ENCODE measurements around the gene FARS2. TPM values are rescaled to one million over a fixed set of nuclear protein-coding genes. Genes with fewer than 3 reads are reported as not detected.
"Not testable (repeated sequence)": the region's sequence is repeated elsewhere in the genome, so short reads cannot be mapped to it uniquely, and the experiment has no call there.

The FARS2 gene
- total and polyA plus RNA-seq, 2 donors (not counting 3 experiments of a cell fraction or from before 2014, with no cell fraction given): 20.2 to 20.5 TPM

DNA sequence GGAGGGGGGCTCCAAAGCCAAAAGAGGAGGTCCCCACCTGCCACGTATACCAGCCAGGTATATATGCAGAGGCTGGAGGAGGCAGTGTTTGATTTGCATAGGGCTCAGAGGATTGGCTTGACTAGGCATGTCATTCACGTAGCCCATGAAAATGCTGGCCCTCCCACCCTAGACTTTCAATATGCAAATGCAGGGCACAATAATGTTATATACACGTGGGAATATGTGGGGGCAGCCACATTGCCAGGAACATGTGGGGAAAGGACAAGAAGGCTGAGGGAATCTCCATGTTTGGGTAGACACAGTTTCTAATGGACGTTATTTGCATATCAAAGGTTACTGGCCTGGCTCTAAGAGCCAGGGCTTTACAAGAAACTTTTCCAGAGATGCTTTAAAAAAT, 301.8 kb downstream of the FARS2 start:
- Histone ChIP-seq H3K27ac (ENCODE audit: insufficient read depth, low read depth, low read length) (no peak overlapping the region), H3K4me1 (ENCODE audit: control insufficient read depth, extremely low read depth, insufficient read depth, low read length) (no peaks in the 10 kb centered on the region), H3K9ac (replicated peaks; ENCODE audit: extremely low read depth, insufficient read depth, low read length) (no peak overlapping the region), H3K9me3 (replicated peaks; ENCODE audit: control insufficient read depth, insufficient read depth, low read length) (no peaks in the 10 kb centered on the region), H3K4me3 (replicated peaks in 1 of 3; ENCODE audit: insufficient read depth in 1 of 3, low read depth in 1 of 3, low read length in 3 of 3) (no peak overlapping the region), H2AFZ (ENCODE audit: low read depth, low read length) (no peak overlapping the region), H3K79me2 (ENCODE audit: control insufficient read depth, insufficient read depth, low read length) (no peaks in the 10 kb centered on the region), H3K4me2 (ENCODE audit: insufficient read depth, low read length) (no peak overlapping the region), H3K27me3 (ENCODE audit: control insufficient read depth in 2 of 2, insufficient read depth in 2 of 2, low read length in 2 of 2) (no peaks in the 10 kb centered on the region), H3K36me3 (ENCODE audit: control insufficient read depth in 2 of 2, extremely low read depth in 1 of 2, insufficient read depth in 2 of 2, low read length in 2 of 2) (no peaks in the 10 kb centered on the region), H4K20me1 (replicated peaks; ENCODE audit: control insufficient read depth, extremely low read depth, insufficient read depth, low read length) (no peaks in the 10 kb centered on the region), H3K9me1 (replicated peaks; ENCODE audit: control insufficient read depth, extremely low read depth, insufficient read depth, low read length) (no peaks in the 10 kb centered on the region)
- DNase-seq (ENCODE audit: low read depth, low spot score): no peak
- intact Hi-C loops (cut with micrococcal nuclease): no loop called here
- dilution Hi-C loops (cut with MboI; ENCODE audit: extremely low pct_ligation_motif_present, low sequenced_read_pairs): no loop called here
- ChIA-PET POLR2A (no interaction called here), CTCF (no interaction called here)
- BruUV-seq (replicated peaks): no TSS peak
- TF ChIP-seq MYC (IDR thresholded peaks at IDR 0.05; ENCODE audit: low read depth, low read length) (no peak), POLR2A (IDR thresholded peaks at IDR 0.05; ENCODE audit: low read depth, low read length) (no peak), EZH2 (IDR thresholded peaks at IDR 0.05; ENCODE audit: borderline replicate concordance, low read depth, low read length, severe bottlenecking) (no peak), FOS (IDR thresholded peaks at IDR 0.05; ENCODE audit: borderline replicate concordance, insufficient read depth, low read length) (no peak), POLR2AphosphoS5 (IDR thresholded peaks at IDR 0.05; ENCODE audit: insufficient read depth, low read depth, low read length) (no peak), JUN (IDR thresholded peaks at IDR 0.05; ENCODE audit: borderline replicate concordance, insufficient read depth, insufficient read length, low read depth) (no peak), GATA2 (IDR thresholded peaks at IDR 0.05; ENCODE audit: insufficient read depth, insufficient read length, low read depth, low read length) (no peak)
- TF ChIP-seq, protein P1, sequence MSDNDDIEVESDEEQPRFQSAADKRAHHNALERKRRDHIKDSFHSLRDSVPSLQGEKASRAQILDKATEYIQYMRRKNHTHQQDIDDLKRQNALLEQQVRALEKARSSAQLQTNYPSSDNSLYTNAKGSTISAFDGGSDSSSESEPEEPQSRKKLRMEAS (IDR thresholded peaks at IDR 0.05; ENCODE audit: insufficient read depth, insufficient read length): no peak
- TF ChIP-seq, protein P2, sequence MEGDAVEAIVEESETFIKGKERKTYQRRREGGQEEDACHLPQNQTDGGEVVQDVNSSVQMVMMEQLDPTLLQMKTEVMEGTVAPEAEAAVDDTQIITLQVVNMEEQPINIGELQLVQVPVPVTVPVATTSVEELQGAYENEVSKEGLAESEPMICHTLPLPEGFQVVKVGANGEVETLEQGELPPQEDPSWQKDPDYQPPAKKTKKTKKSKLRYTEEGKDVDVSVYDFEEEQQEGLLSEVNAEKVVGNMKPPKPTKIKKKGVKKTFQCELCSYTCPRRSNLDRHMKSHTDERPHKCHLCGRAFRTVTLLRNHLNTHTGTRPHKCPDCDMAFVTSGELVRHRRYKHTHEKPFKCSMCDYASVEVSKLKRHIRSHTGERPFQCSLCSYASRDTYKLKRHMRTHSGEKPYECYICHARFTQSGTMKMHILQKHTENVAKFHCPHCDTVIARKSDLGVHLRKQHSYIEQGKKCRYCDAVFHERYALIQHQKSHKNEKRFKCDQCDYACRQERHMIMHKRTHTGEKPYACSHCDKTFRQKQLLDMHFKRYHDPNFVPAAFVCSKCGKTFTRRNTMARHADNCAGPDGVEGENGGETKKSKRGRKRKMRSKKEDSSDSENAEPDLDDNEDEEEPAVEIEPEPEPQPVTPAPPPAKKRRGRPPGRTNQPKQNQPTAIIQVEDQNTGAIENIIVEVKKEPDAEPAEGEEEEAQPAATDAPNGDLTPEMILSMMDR (IDR thresholded peaks at IDR 0.05; ENCODE audit: extremely low read depth in 1 of 2, insufficient read depth in 1 of 2, low read depth in 1 of 2, low read length in 2 of 2): no peak
- no peak for FAIRE-seq

DNA sequence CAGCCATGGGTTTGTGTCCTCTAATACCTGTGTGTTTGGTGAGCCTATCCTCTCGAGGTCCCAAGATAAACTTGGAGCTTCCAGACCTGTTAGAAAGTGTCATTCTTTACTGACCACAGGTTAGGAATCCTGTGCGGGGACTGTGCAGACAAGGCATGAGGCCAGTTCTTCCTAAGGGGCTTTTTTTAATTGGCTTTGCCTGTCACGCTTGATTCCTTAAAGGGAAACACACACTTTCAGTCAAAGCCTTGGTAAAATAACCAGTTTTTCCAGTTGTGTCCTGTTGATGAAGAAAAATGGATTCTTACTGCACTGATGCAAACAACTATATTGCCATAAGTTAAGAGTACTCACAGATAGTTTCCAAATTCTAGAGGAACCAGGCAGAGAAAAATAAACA, 303.4 kb downstream of the FARS2 start:
- intact Hi-C loops (cut with micrococcal nuclease); POLR2A ChIA-PET; dilution Hi-C loops (cut with MboI; ENCODE audit: extremely low pct_ligation_motif_present, low sequenced_read_pairs); H3K9ac ChIP-seq (replicated peaks; ENCODE audit: extremely low read depth, insufficient read depth, low read length); H4K20me1 ChIP-seq (replicated peaks; ENCODE audit: control insufficient read depth, extremely low read depth, insufficient read depth, low read length); H3K36me3 ChIP-seq (ENCODE audit: control insufficient read depth in 2 of 2, extremely low read depth in 1 of 2, insufficient read depth in 2 of 2, low read length in 2 of 2); BruUV-seq (replicated peaks); H3K79me2 ChIP-seq (ENCODE audit: control insufficient read depth, insufficient read depth, low read length); H2AFZ ChIP-seq (ENCODE audit: low read depth, low read length); H3K9me3 ChIP-seq (replicated peaks; ENCODE audit: control insufficient read depth, insufficient read depth, low read length); H3K4me3 ChIP-seq (replicated peaks in 1 of 3; ENCODE audit: insufficient read depth in 1 of 3, low read depth in 1 of 3, low read length in 3 of 3); H3K27ac ChIP-seq (ENCODE audit: insufficient read depth, low read depth, low read length); DNase-seq (ENCODE audit: low read depth, low spot score); FAIRE-seq; H3K4me1 ChIP-seq (ENCODE audit: control insufficient read depth, extremely low read depth, insufficient read depth, low read length); H3K4me2 ChIP-seq (ENCODE audit: insufficient read depth, low read length); H3K9me1 ChIP-seq (replicated peaks; ENCODE audit: control insufficient read depth, extremely low read depth, insufficient read depth, low read length); H3K27me3 ChIP-seq (ENCODE audit: control insufficient read depth in 2 of 2, insufficient read depth in 2 of 2, low read length in 2 of 2): not testable (repeated sequence)
- CTCF ChIA-PET: interaction anchor here (0.9 kb wide), 1 partner anchor 10 kb away, joined by 3 read pairs; no protein-coding TSS in a partner anchor
